GM21381 (cell line): ENCODE data around the gene CMSS1.

ENCODE experiments used
- ATAC-seq: cut with Tn5 transposase; IDR thresholded peaks from one replicate; pipeline ENCODE4 v1.9.1; 2021; ENCODE audit warnings: mild to moderate bottlenecking, moderate library complexity; ENCODE audit not compliant: unreplicated experiment

The CMSS1 gene

GRCh38 chr3:99954914-99955644 lies 137.4 kb downstream of the CMSS1 start:
- ATAC-seq, result no peak

GRCh38 chr3:99955773-99956562 lies 138.3 kb downstream of the CMSS1 start:
- ATAC-seq, result no peak

GRCh38 chr3:99957151-99957796 lies 139.6 kb downstream of the CMSS1 start:
- ATAC-seq, result no peak

- ATAC-seq, result no peak
These were observed 140.7 kb downstream of the CMSS1 start for GRCh38 chr3:99958222-99958912.

- no peak for ATAC-seq
These were observed 142.6 kb downstream of the CMSS1 start for GRCh38 chr3:99960123-99960878.

GRCh38 chr3:99960941-99961340 lies 143.3 kb downstream of the CMSS1 start:
- ATAC-seq, result no peak

GRCh38 chr3:99961756-99962515 lies 144.3 kb downstream of the CMSS1 start:
- ATAC-seq, result no peak

GRCh38 chr3:99962703-99963102 lies 145.0 kb downstream of the CMSS1 start:
- no peak for ATAC-seq

GRCh38 chr3:99965077-99965476 lies 147.4 kb downstream of the CMSS1 start:
- ATAC-seq, result no peak

- ATAC-seq, result no peak
These were observed 148.2 kb downstream of the CMSS1 start for GRCh38 chr3:99965681-99966408.

GRCh38 chr3:99966662-99967416 lies 149.2 kb downstream of the CMSS1 start:
- ATAC-seq, result no peak

- ATAC-seq, result no peak
These were observed 150.1 kb downstream of the CMSS1 start for GRCh38 chr3:99967796-99968195.

- no peak for ATAC-seq
These were observed 151.5 kb downstream of the CMSS1 start for GRCh38 chr3:99969136-99969535.

- peak; percentile 94 for ATAC-seq
These were observed 152.5 kb downstream of the CMSS1 start for GRCh38 chr3:99970198-99970597.

- ATAC-seq, result no peak
These were observed 154.1 kb downstream of the CMSS1 start for GRCh38 chr3:99971761-99972160.

GRCh38 chr3:99972380-99973104 lies 154.9 kb downstream of the CMSS1 start:
- ATAC-seq, result no peak

GRCh38 chr3:99974989-99975388 lies 157.3 kb downstream of the CMSS1 start:
- ATAC-seq, result no peak

- ATAC-seq, result no peak
These were observed 158.9 kb downstream of the CMSS1 start for GRCh38 chr3:99976584-99976983.
